Measurements from ENCODE around the gene GSAP.
A peak's percentile ranks its signal among the peaks of the same experiment; 100 is the strongest.
"Not testable (repeated sequence)": the region's sequence is repeated elsewhere in the genome, so short reads cannot be mapped to it uniquely, and the experiment has no call there.

Gene GSAP

DNA sequence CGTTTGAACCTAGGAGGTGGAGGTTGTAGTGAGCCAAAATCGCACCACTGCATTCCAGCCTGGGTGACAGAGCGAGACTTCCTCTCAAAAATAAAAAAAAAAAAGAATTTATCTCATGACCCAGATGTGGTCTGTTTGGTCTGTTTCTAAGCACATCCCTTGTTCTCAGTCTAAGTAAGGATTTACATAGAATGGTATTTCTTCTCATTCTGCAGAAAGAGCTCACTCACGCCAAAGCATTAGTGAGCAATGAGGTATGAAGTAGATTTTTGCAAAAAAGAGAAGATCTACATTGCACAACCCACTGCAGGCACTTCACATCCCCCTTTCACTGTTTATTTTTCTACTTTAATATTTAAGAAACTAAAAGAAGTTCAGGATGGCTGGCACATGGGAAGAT, 140.0 kb downstream of the GSAP start:
- no peaks in the 10 kb centered on the region for H3K79me2 ChIP-seq (ENCODE audit: insufficient read depth, low read length)
- H3K9ac ChIP-seq (ENCODE audit: low read length) = no peak overlapping the region
- no peaks in the 10 kb centered on the region for H3K9me3 ChIP-seq (ENCODE audit: low read length)
- no peaks in the 10 kb centered on the region for H4K20me1 ChIP-seq (ENCODE audit: insufficient read depth, low read length)
- no peak overlapping the region for H3K4me2 ChIP-seq (ENCODE audit: low read length)
- TF ChIP-seq EZH2 (IDR thresholded peaks at IDR 0.05; ENCODE audit: borderline replicate concordance, low read length) = no peak
- TF ChIP-seq, protein P1, sequence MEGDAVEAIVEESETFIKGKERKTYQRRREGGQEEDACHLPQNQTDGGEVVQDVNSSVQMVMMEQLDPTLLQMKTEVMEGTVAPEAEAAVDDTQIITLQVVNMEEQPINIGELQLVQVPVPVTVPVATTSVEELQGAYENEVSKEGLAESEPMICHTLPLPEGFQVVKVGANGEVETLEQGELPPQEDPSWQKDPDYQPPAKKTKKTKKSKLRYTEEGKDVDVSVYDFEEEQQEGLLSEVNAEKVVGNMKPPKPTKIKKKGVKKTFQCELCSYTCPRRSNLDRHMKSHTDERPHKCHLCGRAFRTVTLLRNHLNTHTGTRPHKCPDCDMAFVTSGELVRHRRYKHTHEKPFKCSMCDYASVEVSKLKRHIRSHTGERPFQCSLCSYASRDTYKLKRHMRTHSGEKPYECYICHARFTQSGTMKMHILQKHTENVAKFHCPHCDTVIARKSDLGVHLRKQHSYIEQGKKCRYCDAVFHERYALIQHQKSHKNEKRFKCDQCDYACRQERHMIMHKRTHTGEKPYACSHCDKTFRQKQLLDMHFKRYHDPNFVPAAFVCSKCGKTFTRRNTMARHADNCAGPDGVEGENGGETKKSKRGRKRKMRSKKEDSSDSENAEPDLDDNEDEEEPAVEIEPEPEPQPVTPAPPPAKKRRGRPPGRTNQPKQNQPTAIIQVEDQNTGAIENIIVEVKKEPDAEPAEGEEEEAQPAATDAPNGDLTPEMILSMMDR (IDR thresholded peaks at IDR 0.05; ENCODE audit: low read length) = no peak
- H3K9me2 ChIP-seq (ENCODE audit: low read depth, low read length) = no peaks in the 10 kb centered on the region
- peaks cover 13% of the 10 kb centered on the region for H3K4me1 ChIP-seq (ENCODE audit: insufficient read depth, low read length, severe bottlenecking)
- no peaks in the 10 kb centered on the region for H3F3A ChIP-seq (ENCODE audit: insufficient read depth, low read length)
- no peak overlapping the region for H3K27ac ChIP-seq (ENCODE audit: low read depth, low read length, poor library complexity, severe bottlenecking)
- no peaks in the 10 kb centered on the region for H3K27me3 ChIP-seq (ENCODE audit: insufficient read depth, low read length)
- no peak overlapping the region for H3K4me3 ChIP-seq (ENCODE audit: low read depth, low read length, poor library complexity, severe bottlenecking)
- no peaks in the 10 kb centered on the region for H3K36me3 ChIP-seq (ENCODE audit: insufficient read depth, low read length)
- H2AFZ ChIP-seq (ENCODE audit: low read length) = no peak overlapping the region

DNA sequence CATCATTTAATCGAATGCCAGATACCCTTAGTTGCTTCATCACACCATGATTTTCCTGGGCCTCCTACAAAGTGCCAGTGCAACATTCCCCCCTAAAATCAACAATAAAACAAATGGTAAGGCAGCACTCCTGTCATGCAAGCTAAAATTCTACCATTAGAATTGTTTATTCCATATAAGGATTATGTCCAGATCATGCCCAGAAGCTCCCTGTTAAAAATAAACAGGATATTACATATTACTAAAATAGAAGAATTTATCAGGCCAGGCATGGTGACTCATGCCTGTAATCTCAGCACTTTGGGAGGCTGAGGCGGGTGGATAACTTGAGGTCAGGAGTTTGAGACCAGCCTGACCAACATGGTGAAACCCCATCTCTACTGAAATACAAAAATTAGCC, 140.5 kb downstream of the GSAP start:
- H3K27ac ChIP-seq (ENCODE audit: low read depth, low read length, poor library complexity, severe bottlenecking); H2AFZ ChIP-seq (ENCODE audit: low read length): not testable (repeated sequence)

GRCh38 chr7:77271766-77272165, 144.4 kb downstream of the GSAP start:
- no peaks in the 10 kb centered on the region for H3K9me2 ChIP-seq (ENCODE audit: low read depth, low read length)
- H3K79me2 ChIP-seq (ENCODE audit: insufficient read depth, low read length) = no peaks in the 10 kb centered on the region
- TF ChIP-seq EZH2 (IDR thresholded peaks at IDR 0.05; ENCODE audit: borderline replicate concordance, low read length) = no peak
- TF ChIP-seq, protein P1 (IDR thresholded peaks at IDR 0.05; ENCODE audit: low read length) = no peak
- peaks cover 36% of the 10 kb centered on the region for H3K4me1 ChIP-seq (ENCODE audit: insufficient read depth, low read length, severe bottlenecking)
- H3K36me3 ChIP-seq (ENCODE audit: insufficient read depth, low read length) = no peaks in the 10 kb centered on the region
- H3K27me3 ChIP-seq (ENCODE audit: insufficient read depth, low read length) = no peaks in the 10 kb centered on the region
- no peak overlapping the region for H3K27ac ChIP-seq (ENCODE audit: low read depth, low read length, poor library complexity, severe bottlenecking)
- no peak overlapping the region for H3K9ac ChIP-seq (ENCODE audit: low read length)
- no peaks in the 10 kb centered on the region for H3F3A ChIP-seq (ENCODE audit: insufficient read depth, low read length)
- no peak overlapping the region for H2AFZ ChIP-seq (ENCODE audit: low read length)
- no peaks in the 10 kb centered on the region for H3K9me3 ChIP-seq (ENCODE audit: low read length)
- no peak overlapping the region for H3K4me2 ChIP-seq (ENCODE audit: low read length)
- no peaks in the 10 kb centered on the region for H4K20me1 ChIP-seq (ENCODE audit: insufficient read depth, low read length)
- no peak overlapping the region for H3K4me3 ChIP-seq (ENCODE audit: low read depth, low read length, poor library complexity, severe bottlenecking)

More for the DNA sequence above, 140.5 kb downstream of the GSAP start:
- H3K36me3 ChIP-seq (ENCODE audit: insufficient read depth, low read length); H3K9ac ChIP-seq (ENCODE audit: low read length); H3K9me3 ChIP-seq (ENCODE audit: low read length); H4K20me1 ChIP-seq (ENCODE audit: insufficient read depth, low read length); H3K4me2 ChIP-seq (ENCODE audit: low read length); H3K4me3 ChIP-seq (ENCODE audit: low read depth, low read length, poor library complexity, severe bottlenecking); H3K79me2 ChIP-seq (ENCODE audit: insufficient read depth, low read length); H3K9me2 ChIP-seq (ENCODE audit: low read depth, low read length); H3K27me3 ChIP-seq (ENCODE audit: insufficient read depth, low read length); H3F3A ChIP-seq (ENCODE audit: insufficient read depth, low read length): not testable (repeated sequence)
- peaks cover 12% of the 10 kb centered on the region for H3K4me1 ChIP-seq (ENCODE audit: insufficient read depth, low read length, severe bottlenecking)

GRCh38 chr7:77270094-77270480, 146.1 kb downstream of the GSAP start:
- Histone ChIP-seq H3F3A (ENCODE audit: insufficient read depth, low read length) (no peaks in the 10 kb centered on the region), H3K9me3 (ENCODE audit: low read length) (no peaks in the 10 kb centered on the region), H3K9ac (ENCODE audit: low read length) (no peak overlapping the region), H3K27me3 (ENCODE audit: insufficient read depth, low read length) (no peaks in the 10 kb centered on the region), H3K9me2 (ENCODE audit: low read depth, low read length) (no peaks in the 10 kb centered on the region), H3K4me2 (ENCODE audit: low read length) (peak overlapping the region; percentile 48), H3K4me3 (ENCODE audit: low read depth, low read length, poor library complexity, severe bottlenecking) (peak overlapping the region; percentile 5), H2AFZ (ENCODE audit: low read length) (no peak overlapping the region), H3K27ac (ENCODE audit: low read depth, low read length, poor library complexity, severe bottlenecking) (peak overlapping the region; percentile 68), H3K36me3 (ENCODE audit: insufficient read depth, low read length) (no peaks in the 10 kb centered on the region), H4K20me1 (ENCODE audit: insufficient read depth, low read length) (no peaks in the 10 kb centered on the region), H3K4me1 (ENCODE audit: insufficient read depth, low read length, severe bottlenecking) (peaks cover 40% of the 10 kb centered on the region), H3K79me2 (ENCODE audit: insufficient read depth, low read length) (no peaks in the 10 kb centered on the region)
- TF ChIP-seq EZH2 (IDR thresholded peaks at IDR 0.05; ENCODE audit: borderline replicate concordance, low read length) = no peak
- TF ChIP-seq, protein P1 (IDR thresholded peaks at IDR 0.05; ENCODE audit: low read length) = no peak

Data from OCI-LY1 (cell line).